ENCODE data around the gene TRIP10. TPM values are rescaled to one million over a fixed set of nuclear protein-coding genes. Genes with fewer than 3 reads are reported as not detected.

The TRIP10 gene
- total and polyA plus RNA-seq, 9 donors = 57.3 to 149 (median 106) TPM

- DNase-seq = peak; percentile 89 to 98 (median 95)
- intact Hi-C loops (cut with DNase I) = no loop called here
- H3K4me1 ChIP-seq (ENCODE audit: insufficient read depth) = peaks cover 2% of the 10 kb centered on the region
- peak overlapping the region; percentile 21 for H3K4me3 ChIP-seq
- H3K27me3 ChIP-seq = no peaks in the 10 kb centered on the region
- no peaks in the 10 kb centered on the region for H3K9me3 ChIP-seq
- no peaks in the 10 kb centered on the region for H3K36me3 ChIP-seq
- H3K27ac ChIP-seq = peak overlapping the region in 1 of 2 donors; percentile 88
- no peak for TF ChIP-seq POLR2A (IDR thresholded peaks at IDR 0.05)
- WGBS, 3 donors = 39 to 43% (median 40%) methylated on average over 24 to 27 of the region's 27 CpGs
These were observed 9.2 kb upstream of the TRIP10 start for GRCh38 chr19:6730153-6730804.

DNA sequence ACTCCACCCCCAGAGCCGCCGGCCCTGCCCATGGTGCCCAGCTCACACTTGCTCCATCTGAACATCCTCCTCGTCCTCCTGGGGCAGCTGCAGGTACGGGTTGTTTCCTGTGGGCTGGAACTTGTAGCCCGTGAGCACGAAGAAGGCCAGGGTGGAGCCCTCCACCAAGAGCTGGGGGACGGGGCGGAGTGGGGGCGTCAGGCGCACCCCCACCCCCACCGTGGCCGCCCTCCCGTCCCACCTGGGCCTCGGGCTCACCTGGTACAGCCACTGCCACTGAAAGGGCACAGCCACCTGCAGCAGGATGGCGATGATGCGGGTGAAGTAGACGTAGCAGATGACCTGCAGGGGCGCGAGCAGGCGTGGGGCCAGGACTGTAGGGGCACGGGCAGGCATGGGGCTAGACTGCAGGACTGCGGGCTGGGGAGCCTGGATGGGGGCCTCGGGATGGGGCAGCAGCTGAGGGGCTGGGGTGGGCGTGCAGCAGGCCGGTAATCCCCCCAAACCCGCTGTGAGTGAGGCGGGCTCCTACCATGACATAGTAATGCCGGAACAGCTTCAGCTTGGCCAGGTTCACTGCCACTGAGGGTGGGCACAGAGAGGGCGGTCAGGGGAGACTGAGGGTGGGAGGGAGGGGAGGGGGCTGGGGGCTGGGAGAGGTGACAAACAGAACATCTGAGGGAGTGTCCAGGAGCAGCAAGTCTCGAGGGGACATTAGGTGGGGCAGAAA, 8.4 kb upstream of the TRIP10 start:
- 81 to 88% (median 85%) methylated on average over 30 of the region's 30 CpGs for WGBS, 3 donors
- intact Hi-C loops (cut with DNase I) = no loop called here

DNA sequence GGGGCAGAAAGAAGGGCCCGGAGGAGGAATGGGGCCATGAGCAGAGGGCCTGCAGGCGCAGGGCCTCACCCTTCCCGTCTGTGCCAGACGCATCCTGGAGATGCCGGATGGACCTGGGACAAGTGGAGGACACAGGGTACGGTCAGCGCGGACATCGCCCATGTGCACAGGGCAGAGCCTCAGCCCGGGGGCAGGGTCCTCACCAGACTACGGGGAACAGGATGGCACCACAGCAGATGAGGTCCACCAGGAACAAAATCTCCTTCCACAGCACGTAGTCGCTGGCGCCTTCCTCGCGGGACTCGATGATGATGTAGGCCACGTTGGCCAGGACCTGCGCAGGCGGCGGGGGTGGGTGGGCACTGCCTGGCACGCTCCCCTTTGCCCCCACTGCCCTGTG, 7.7 kb upstream of the TRIP10 start:
- 87 to 93% (median 90%) methylated on average over 22 of the region's 22 CpGs for WGBS, 3 donors
- peaks cover 6% of the 10 kb centered on the region for H3K4me1 ChIP-seq (ENCODE audit: insufficient read depth)
- H3K36me3 ChIP-seq = no peaks in the 10 kb centered on the region
- H3K9me3 ChIP-seq = no peaks in the 10 kb centered on the region
- no peak overlapping the region for H3K27ac ChIP-seq
- TF ChIP-seq CTCF (IDR thresholded peaks at IDR 0.05) (no peak), EP300 (IDR thresholded peaks at IDR 0.05) (no peak), POLR2A (IDR thresholded peaks at IDR 0.05) (no peak)
- intact Hi-C loops (cut with DNase I) = no loop called here
- DNase-seq = no peak
- H3K27me3 ChIP-seq = no peaks in the 10 kb centered on the region
- H3K4me3 ChIP-seq = no peak overlapping the region

More for the DNA sequence above, 8.4 kb upstream of the TRIP10 start:
- Histone ChIP-seq H3K27ac (peak overlapping the region in 1 of 2 donors; percentile 88), H3K36me3 (no peaks in the 10 kb centered on the region), H3K4me3 (no peak overlapping the region), H3K27me3 (no peaks in the 10 kb centered on the region), H3K9me3 (no peaks in the 10 kb centered on the region), H3K4me1 (ENCODE audit: insufficient read depth) (peaks cover 5% of the 10 kb centered on the region)
- DNase-seq = peak in 2 of 5 donors; percentile 55 to 71
- TF ChIP-seq EP300 (IDR thresholded peaks at IDR 0.05) = no peak
- no peak for TF ChIP-seq CTCF (IDR thresholded peaks at IDR 0.05)
- TF ChIP-seq POLR2A (IDR thresholded peaks at IDR 0.05) = no peak

DNA sequence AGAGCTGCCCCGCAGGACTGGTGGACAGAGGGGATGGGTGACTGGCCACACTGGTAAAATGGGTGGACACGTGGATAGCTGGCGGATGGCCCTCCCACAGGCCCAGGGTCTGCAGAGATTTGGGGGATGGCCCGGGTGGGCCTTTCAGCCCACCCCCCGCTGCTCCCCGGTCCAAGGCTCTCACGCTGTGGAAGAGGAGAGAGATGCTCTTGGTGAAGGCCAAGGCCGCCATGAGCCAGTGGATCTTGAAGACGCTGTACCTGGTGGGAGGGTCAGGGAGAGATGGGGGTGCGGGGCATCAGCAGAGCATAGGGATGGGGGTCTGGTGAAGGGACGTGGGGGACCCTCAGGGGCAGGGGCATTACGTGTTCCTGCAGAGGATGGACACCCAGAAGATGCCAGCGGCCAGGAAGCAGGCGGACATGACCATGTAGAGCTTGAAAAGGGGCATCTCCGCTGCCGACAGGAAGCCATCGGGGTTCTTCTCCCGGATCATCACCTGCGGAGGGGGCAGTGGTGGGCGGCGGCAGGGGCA, 6.6 kb upstream of the TRIP10 start:
- intact Hi-C loops (cut with DNase I) = no loop called here
- TF ChIP-seq CTCF (IDR thresholded peaks at IDR 0.05) = no peak
- no peak for TF ChIP-seq POLR2A (IDR thresholded peaks at IDR 0.05)
- TF ChIP-seq EP300 (IDR thresholded peaks at IDR 0.05) = no peak
- 83 to 90% (median 89%) methylated on average over 21 of the region's 21 CpGs for WGBS, 3 donors
- Histone ChIP-seq H3K36me3 (no peaks in the 10 kb centered on the region), H3K4me1 (ENCODE audit: insufficient read depth) (peaks cover 6% of the 10 kb centered on the region), H3K27ac (no peak overlapping the region), H3K27me3 (no peaks in the 10 kb centered on the region), H3K9me3 (no peaks in the 10 kb centered on the region), H3K4me3 (no peak overlapping the region)
- peak in 1 of 5 donors; percentile 28 for DNase-seq

Data from ovary (tissue), 9 donors.